Measurements from ENCODE around the gene CCR5.

Gene CCR5

DNA sequence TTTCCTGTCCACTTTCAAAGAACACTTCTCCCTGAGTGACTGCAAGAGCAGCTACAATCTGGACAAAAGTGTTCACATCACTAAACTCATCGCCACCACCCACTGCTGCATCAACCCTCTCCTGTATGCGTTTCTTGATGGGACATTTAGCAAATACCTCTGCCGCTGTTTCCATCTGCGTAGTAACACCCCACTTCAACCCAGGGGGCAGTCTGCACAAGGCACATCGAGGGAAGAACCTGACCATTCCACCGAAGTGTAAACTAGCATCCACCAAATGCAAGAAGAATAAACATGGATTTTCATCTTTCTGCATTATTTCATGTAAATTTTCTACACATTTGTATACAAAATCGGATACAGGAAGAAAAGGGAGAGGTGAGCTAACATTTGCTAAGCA is 38.1 kb downstream of the CCR5 start:
- no peak for DNase-seq (ENCODE audit: low read depth)

DNA sequence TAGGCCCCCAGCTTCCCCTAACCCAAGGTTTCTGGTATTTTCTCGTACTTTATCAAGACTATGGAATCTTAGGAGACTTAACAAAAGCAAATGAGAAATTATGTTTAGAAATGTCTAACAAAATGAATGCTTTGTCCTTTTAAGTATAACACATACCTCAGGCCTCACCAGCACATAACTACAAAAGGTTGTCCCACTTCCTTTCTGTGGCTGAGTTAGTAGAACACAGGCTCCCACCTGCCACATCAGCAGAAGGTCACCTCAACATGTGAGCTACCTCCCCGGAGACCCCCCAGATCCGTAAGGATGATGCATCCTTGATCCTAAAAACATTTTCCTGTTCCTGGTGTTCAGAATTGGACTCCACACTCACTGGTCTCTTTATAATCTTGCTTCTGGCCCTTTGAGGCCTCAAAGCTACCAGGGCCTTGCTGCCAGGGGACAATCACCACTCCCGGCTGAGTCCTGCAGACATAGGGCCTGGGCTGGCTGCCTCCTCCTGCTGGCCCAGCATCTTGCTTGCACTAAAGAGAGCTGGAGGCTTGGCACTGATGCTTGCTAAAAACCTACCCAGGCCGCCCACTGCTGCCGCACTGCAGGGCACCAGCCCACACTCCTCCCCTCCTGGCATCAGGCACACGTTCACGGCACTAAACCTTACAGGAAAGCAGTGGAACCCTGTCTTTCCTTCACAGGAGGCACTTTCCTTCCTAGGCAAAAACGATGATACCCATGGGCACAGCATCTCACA is 39.2 kb downstream of the CCR5 start:
- DNase-seq (ENCODE audit: low read depth): no peak

DNA sequence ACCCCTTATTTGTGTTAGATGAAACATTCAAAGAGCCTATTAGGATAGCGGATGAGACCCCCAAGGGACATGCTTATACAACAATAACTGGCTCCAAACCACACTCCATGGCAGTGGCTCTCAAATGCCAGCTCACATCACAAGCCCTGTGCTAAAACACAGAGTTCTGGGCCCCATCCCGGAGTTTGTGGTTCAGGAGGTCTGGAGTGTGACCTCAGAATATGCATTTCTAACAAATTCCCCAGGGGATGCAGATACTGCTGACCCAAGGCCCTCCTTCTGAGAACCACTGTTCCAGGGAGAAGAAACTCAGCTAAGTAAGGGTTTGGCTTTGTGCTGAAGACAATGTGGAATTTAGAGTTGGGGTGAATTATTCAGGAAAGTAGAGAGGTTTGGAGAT is 39.9 kb downstream of the CCR5 start:
- no peak for DNase-seq (ENCODE audit: low read depth)

DNA sequence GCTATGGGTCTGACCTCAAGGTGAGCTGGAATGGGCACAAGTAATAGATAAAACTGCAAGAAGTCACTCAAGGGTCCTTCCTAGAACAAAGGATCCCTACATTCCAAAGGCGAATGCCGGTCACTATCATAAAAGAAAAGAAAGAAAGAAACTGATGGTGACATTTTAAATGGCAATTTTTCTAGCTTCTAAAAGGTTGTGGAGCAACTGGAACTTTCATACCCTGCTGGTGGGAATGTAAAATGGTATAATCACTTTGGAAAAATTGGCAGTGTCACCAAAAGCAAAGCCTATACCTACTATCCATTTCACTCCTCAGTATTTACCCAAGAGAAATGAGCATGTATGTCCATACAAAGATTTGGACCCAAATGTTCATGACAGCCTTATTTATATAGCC is 40.5 kb downstream of the CCR5 start:
- no peak for DNase-seq (ENCODE audit: low read depth)

DNA sequence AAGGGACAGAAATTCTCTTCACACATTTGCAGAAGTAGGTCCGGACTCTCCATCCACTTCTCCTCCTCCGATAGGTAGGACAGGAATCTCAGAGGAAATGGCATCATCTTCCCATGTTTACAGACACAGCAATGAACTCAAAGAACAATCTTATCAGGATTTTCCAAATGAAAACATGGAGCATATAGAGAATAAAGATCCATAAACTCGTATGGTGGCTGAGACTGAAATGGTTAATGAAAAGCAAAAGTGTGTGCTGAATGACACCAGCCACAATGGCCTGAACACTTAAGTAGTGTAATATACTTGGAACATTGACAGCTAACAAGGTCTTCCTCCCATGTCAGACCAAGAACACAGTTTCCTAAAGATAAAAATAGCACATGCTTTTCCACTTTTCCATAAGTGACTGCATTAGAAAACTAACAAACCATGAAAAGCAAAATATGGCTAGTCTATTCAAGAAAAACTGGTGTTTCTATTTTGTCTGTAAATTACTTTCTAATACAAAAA is 42.1 kb downstream of the CCR5 start:
- DNase-seq (ENCODE audit: low read depth): no peak

DNA sequence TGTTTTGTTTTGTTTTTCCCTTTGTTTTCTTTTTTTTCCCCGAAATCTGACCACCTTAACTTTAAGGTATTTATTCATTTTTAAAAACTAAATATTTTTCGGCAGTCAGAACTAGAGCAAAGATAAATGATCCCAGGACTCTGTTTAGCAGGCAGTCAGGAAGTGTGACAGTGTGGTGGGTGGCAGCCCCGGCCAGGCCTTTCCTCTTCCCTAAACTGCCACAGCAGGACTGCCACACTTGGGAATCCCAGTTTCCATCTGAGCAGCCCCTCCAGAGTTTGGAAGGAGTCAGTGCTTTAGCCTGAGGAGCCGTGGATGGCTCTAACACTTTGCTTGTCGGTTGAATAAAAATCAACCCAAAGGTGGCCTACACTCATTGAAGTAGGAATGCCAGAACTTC is 43.2 kb downstream of the CCR5 start:
- DNase-seq (ENCODE audit: low read depth): no peak

DNA sequence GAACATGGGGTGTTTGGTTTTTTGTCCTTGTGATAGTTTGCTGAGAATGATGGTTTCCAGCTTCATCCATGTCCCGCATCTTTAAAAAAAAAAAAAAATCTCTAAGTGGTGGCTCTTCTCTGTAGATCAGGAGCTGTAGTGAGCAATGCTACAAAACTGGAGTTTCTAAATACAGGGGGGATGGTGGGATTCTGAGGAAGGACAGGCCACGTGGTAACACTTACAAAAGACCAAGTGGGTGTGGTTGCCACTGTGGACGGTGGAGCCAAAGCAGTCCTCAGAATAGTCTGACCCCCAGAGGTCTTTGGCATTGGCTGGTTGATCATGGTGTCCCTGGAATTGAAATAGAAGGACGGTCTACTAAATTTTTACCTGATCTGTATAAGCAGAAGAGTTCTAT is 44.0 kb downstream of the CCR5 start:
- no peak for DNase-seq (ENCODE audit: low read depth)

DNA sequence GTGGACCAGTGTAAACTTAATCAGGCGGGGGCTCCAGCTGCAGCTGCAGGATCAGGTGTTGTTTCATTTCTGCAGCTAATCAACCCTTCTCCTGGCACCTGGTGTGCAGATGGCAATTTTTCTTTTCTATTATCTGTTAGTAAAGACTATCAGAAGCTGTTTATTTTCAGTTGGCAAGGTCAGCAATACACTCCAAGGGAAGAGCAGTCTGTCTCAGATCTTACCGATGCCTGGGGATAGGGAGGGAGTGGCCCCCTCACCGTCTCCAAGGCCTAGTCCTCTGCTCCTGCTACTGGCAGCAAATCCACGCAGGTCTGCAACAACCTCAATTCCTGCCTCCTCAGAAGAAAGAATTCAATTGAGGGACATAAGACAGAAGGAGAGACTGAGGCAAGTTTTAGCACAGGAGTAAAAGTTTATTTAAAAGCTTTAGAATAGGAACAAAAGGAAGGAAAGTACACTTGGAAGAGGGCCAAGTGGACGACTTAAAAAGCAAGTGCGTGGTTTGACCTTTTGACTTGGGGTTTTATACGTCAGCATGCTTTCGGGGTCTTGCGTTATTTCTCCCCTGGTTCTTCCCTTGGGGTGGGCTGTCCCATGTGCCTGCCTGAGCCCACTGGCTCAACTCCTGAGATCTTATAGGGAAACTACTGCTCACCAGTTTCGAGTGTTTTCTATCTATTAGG is 45.5 kb downstream of the CCR5 start:
- no peak for DNase-seq (ENCODE audit: low read depth)

DNA sequence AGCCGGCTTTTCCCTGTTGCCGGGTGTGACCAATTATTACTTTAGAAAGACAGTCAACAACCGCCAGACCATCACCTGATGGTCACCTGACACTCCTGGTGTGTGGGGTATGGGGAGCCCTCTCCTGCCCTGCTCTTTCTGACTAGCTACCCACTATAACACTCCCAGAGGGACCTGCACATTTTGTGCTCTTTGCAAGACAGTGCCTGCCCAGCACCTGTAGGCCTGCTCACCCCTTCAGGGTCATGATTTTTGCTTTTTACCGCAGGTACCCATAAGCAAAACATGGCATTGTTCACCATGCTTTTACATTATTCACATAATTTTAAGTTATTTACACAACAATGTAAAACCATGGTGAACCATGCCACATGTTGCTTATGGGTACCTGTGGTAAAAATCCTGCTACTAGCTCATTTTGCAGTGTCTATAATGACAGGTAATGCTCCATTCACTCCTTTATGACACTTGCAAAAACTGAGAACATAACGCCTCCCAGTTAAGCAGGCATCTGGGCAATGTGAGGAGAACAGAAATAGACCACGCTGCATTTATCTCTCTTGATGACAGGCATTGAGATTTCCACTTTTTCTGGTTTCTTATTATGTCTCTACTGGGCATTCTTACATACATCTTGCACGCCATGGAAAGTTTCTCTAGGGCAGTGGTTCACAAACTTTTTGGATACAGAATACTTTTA is 46.2 kb downstream of the CCR5 start:
- no peak for DNase-seq (ENCODE audit: low read depth)

DNA sequence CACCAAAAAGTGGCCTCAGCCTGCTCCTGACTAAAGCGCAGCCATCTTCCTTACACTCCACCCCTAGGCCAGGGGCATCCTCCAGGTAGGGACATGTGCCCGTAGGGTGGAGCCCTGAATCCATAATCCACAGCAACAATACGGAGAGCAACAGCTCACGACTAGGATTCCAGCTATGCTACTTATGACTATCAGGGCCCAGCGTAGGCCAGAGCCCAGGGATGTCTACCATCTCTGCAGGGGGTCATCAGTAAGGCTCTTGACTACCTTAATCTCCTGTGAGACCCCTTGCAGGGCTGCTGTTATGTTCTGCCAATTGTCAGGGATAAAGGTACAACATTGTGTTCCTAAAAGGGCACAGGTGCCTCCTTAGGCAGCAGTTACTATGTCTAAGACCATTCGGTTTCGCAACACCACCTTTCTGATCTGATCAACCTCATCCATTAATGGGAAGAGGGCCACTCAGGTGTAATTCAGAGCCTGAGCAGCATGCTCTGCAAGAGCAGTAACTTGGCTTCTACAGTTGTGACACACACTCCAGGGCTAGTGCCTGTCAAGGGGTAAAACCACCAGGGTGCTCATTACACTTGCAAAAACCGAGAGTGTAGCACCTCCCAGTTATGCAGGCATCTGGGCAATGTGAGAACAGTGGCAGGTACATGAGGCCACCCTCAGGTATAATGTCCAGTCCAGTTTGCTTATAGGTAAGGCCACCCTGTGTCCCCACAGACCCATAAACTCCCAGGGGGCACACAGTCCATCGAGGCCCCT is 47.3 kb downstream of the CCR5 start:
- no peak for DNase-seq (ENCODE audit: low read depth)

DNA sequence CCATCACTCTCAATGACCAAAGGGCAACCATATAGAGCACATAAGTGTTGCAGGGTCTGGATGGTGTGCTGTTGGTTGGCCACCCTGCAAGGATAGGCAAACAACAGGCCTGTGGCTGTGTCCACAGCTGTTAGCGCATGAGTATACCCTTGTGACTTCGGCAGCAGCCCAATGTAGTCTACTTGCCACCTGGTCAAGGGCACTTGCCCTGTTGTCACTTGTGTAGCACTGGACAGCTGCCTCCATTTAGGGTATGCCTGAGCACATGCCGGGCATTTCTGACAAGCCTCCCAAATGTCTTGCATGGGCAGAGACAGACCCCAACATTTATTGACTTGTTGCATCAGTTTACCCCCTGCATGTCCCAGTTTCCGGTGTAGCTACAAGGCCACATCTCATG is 49.1 kb downstream of the CCR5 start:
- no peak for DNase-seq (ENCODE audit: low read depth)

DNA sequence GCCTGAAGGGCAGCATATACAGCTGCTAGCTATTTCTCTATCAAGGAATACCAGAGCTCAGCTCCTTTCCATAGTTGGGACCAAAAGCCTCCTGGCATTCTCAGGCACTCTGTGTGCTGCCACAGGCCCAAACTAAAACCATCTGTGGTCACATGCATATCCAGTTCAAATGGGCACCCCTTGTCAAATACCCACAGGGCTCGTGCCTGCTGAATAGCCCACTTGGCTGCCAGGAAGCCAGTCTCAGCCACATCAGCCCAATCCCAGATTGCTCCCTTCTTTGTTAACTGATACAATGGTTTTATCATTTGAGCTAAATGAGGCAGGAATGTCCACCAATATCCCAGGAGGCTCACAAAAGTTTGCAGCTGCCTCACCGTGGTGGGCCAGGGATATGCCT is 50.2 kb downstream of the CCR5 start:
- DNase-seq (ENCODE audit: low read depth): no peak

DNA sequence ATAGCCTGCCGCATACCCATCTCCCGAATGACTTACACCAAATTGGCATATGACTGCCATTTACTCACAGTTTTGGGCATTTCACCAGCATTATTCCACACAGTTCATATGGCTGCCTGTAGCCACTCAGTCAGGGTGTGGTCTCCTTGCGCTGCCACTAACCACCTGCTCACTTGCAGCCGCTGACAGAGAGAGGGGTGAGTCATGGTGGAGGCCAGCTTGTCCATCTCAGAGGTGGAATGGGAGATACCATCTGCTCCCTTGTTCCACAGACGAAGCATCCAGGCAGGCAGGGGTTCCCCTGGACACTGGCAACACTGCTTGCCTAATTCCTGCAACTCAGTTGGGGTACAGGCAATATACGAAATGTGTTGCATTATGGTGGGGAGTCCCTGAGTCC is 51.9 kb downstream of the CCR5 start:
- no peak for DNase-seq (ENCODE audit: low read depth)

DNA sequence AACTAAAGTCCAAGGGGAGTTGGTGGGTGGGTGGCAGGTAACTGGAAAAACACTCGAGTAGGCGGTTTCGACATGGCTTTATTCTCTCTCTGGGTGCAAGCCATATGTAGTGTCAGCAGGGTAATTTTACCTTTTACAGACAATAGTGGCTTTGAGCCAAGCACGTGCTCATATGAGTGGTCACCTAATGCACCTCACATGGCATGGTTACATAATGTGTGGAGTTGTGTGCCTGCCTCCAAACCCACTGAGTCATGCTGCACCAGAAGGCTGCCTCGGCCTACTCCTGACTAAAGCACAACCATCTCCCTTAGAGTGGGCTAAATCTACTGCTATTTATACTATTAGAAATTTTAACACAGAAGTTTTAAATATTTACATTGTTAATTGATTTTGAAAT is 52.8 kb downstream of the CCR5 start:
- DNase-seq (ENCODE audit: low read depth): no peak

Data from stimulated activated CD8-positive, alpha-beta memory T cell treated with anti-CD3 and anti-CD28 coated beads, Interleukin-15, amount 100 ng/mL, for 24 hours (primary cell).